ENCODE results near the gene LSP1. TPM values are rescaled to one million over a fixed set of nuclear protein-coding genes. Genes with fewer than 3 reads are reported as not detected.

The LSP1 gene
- total and polyA plus RNA-seq, 10 donors = 136 to 422 (median 335) TPM

GRCh38 chr11:1917523-1918435, 64.9 kb downstream of the LSP1 start:
- H3K27ac ChIP-seq = peak overlapping the region in 2 of 8 donors; percentile 30 to 46
- DNase-seq = peak; percentile 85
- intact Hi-C loops (cut with DNase I; ENCODE audit: low total_unique reads) = loop anchor here (5.0 kb wide), 1 partner anchor 35 kb away; no protein-coding TSS in a partner anchor

GRCh38 chr11:1918436-1919315, 65.8 kb downstream of the LSP1 start:
- peaks cover 0 to 23% (median 0%) of the 10 kb centered on the region in 7 donors for H3K27me3 ChIP-seq (replicated peaks in 1 of 7)
- peak; percentile 75 for DNase-seq
- H3K4me1 ChIP-seq = peaks cover 0 to 20% (median 2%) of the 10 kb centered on the region in 6 donors
- intact Hi-C loops (cut with DNase I; ENCODE audit: low total_unique reads) = loop anchor here (5.0 kb wide), 1 partner anchor 36 kb away; no protein-coding TSS in a partner anchor
- H3K9me3 ChIP-seq = no peaks in the 10 kb centered on the region
- H3K36me3 ChIP-seq = no peaks in the 10 kb centered on the region
- no peak overlapping the region for H3K4me3 ChIP-seq
- no peak overlapping the region for H3K27ac ChIP-seq
- TF ChIP-seq POLR2A (IDR thresholded peaks at IDR 0.05) (no peak), CTCF (IDR thresholded peaks at IDR 0.05 in 8 of 11, conservative IDR thresholded peaks at IDR 0.05 in 3 of 11) (no peak), POLR2AphosphoS5 (IDR thresholded peaks at IDR 0.05) (peak; percentile 4 to 18 (median 5))
- WGBS, 5 donors = 78 to 87% (median 83%) methylated on average over 17 to 29 of the region's 29 CpGs

More at GRCh38 chr11:1917523-1918435, 64.9 kb downstream of the LSP1 start:
- H3K4me3 ChIP-seq = no peak overlapping the region
- H3K9me3 ChIP-seq = no peaks in the 10 kb centered on the region
- peak; percentile 6 to 67 (median 18) for TF ChIP-seq POLR2AphosphoS5 (IDR thresholded peaks at IDR 0.05)
- no peak for TF ChIP-seq POLR2A (IDR thresholded peaks at IDR 0.05)
- TF ChIP-seq CTCF (IDR thresholded peaks at IDR 0.05 in 8 of 11, conservative IDR thresholded peaks at IDR 0.05 in 3 of 11) = peak; percentile 11 to 69 (median 45)
- peaks cover 0 to 21% (median 2%) of the 10 kb centered on the region in 6 donors for H3K4me1 ChIP-seq
- no peaks in the 10 kb centered on the region for H3K36me3 ChIP-seq
- H3K27me3 ChIP-seq (replicated peaks in 1 of 7) = peaks cover 0 to 19% (median 0%) of the 10 kb centered on the region in 7 donors
- whole genome bisulfite sequencing, 5 donors = 67 to 80% (median 71%) methylated on average over 17 to 34 of the region's 34 CpGs

GRCh38 chr11:1919391-1920127, 66.7 kb downstream of the LSP1 start, which contains the start of gene TNNT3:
TSS of gene TNNT3 (plus strand) at chr11:1919703. CDS start at chr11:1922875, 3,172 bp downstream.
- H3K27ac ChIP-seq = no peak within 1 kb of the TSS
- H3K36me3 ChIP-seq = no peaks in the 10 kb centered on the region
- no peak within 1 kb of the TSS for H3K4me3 ChIP-seq
- DNase-seq = peak; percentile 69
- H3K9me3 ChIP-seq = no peaks in the 10 kb centered on the region
- peaks cover 0 to 23% (median 0%) of the 10 kb centered on the region in 7 donors for H3K27me3 ChIP-seq (replicated peaks in 1 of 7)
- WGBS, 5 donors = 83 to 90% (median 85%) methylated on average over 21 to 31 of the region's 31 CpGs
- intact Hi-C loops (cut with DNase I; ENCODE audit: low total_unique reads) = loop anchor here (5.0 kb wide), 1 partner anchor 37 kb away; no protein-coding TSS in a partner anchor
- TF ChIP-seq CTCF (IDR thresholded peaks at IDR 0.05 in 8 of 11, conservative IDR thresholded peaks at IDR 0.05 in 3 of 11) = no peak
- peak in 2 of 3 donors; percentile 4 to 62 for TF ChIP-seq POLR2AphosphoS5 (IDR thresholded peaks at IDR 0.05)
- H3K4me1 ChIP-seq = peaks cover 0 to 20% (median 2%) of the 10 kb centered on the region in 6 donors
